NB4 (cell line): Measurements from ENCODE around the gene KCTD7.
"Not testable (repeated sequence)": the region's sequence is repeated elsewhere in the genome, so short reads cannot be mapped to it uniquely, and the experiment has no call there.

Experiments
- DNase-seq: peaks from one replicate; pipeline ENCODE4 v3.0.0; 2010; ENCODE audit warnings: low read depth
- H3K4me3 ChIP-seq: one replicate; pipeline ENCODE4 v1.5.1; 2011; ENCODE audit warnings: mild to moderate bottlenecking, low read depth, low read length, moderate library complexity
- MYC ChIP-seq: IDR thresholded peaks from 2 replicates; pipeline ENCODE4 v1.6.1; 2011; ENCODE audit warnings: low read depth, low read length
- POLR2A ChIP-seq: IDR thresholded peaks from 2 replicates; pipeline ENCODE4 v1.6.1; 2011; ENCODE audit warnings: mild to moderate bottlenecking; ENCODE audit not compliant: insufficient read length; ENCODE audit errors: extremely low read depth
- TF ChIP-seq, protein P1 (sequence below): IDR thresholded peaks from one replicate; pipeline ENCODE4 v1.5.1; 2012; ENCODE audit warnings: low read depth, low read length
- TF ChIP-seq, protein P2 (sequence below): IDR thresholded peaks from 2 replicates; pipeline ENCODE4 v1.6.1; 2011; ENCODE audit warnings: low read depth, low read length

Gene KCTD7

DNA sequence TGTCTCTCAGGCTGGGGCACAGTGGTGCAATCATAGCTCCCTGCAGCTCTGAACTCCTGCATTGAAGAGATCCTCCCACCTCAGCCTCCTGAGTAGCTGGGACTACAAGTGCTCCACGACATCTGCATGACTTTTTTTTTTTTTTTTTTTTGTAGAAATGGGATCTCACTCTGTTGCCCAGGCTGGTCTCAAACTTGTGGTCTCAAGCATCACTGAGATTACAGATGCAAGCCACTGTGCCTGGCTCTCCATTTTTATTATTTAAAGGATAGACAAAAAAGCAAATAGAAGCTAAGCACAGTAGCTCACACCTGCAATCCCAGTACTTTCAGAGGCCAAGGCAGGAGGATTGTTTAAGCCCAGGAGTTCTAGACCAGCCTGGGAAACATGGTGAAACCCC, 13.0 kb upstream of the KCTD7 start:
- H3K4me3 ChIP-seq, result no peak overlapping the region
- TF ChIP-seq, protein P1, sequence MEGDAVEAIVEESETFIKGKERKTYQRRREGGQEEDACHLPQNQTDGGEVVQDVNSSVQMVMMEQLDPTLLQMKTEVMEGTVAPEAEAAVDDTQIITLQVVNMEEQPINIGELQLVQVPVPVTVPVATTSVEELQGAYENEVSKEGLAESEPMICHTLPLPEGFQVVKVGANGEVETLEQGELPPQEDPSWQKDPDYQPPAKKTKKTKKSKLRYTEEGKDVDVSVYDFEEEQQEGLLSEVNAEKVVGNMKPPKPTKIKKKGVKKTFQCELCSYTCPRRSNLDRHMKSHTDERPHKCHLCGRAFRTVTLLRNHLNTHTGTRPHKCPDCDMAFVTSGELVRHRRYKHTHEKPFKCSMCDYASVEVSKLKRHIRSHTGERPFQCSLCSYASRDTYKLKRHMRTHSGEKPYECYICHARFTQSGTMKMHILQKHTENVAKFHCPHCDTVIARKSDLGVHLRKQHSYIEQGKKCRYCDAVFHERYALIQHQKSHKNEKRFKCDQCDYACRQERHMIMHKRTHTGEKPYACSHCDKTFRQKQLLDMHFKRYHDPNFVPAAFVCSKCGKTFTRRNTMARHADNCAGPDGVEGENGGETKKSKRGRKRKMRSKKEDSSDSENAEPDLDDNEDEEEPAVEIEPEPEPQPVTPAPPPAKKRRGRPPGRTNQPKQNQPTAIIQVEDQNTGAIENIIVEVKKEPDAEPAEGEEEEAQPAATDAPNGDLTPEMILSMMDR, result no peak
- TF ChIP-seq MYC, result no peak
- TF ChIP-seq POLR2A, result no peak
- TF ChIP-seq, protein P2, sequence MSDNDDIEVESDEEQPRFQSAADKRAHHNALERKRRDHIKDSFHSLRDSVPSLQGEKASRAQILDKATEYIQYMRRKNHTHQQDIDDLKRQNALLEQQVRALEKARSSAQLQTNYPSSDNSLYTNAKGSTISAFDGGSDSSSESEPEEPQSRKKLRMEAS, result no peak
- DNase-seq, result no peak

DNA sequence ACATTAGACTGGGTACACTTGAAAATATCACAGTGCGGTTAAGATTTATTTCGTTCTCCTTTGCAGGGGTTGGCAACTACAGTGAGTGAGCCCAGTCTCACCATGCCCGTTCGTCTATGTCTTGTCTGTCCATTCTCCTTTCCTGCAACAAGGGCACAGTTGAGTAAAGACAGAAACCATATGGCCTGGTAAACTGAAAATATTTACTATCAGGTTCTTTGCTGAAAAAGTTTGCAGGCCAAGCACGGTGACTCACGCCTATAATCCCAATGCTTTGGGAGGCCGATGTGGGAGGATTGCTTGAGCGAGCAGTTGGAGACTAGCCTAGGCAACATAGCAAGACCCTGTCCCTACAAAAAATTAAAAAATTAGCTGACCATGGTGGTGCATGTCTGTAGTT, 11.4 kb upstream of the KCTD7 start:
- TF ChIP-seq, protein P1, result no peak
- no peak overlapping the region for H3K4me3 ChIP-seq
- DNase-seq, result no peak

DNA sequence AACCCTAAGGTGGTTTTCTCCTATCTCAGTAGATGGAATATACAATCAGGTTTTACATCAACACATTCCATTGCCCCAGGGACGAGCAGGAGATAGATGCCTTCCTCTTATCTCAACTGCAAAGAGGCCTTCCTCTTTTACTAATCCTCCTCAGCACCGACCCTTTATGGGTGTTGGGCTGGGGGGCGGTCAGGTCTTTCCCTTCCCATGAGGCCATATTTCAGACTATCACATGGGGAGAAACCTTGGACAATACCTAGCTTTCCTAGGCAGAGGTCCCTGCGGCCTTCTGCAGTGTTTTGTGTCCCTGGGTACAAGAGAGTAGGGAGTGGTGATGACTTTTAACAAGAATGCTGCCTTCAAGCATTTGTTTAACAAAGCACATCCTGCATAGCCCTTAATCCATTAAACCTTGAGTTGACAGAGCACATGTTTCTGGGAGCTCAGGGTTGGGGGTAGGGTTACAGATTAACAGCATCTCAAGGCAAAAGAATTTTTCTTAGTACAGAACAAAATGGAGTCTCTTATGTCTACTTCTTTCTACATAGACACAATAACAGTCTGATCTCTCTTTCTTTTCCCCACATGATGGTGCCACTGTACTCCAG, 9.2 kb upstream of the KCTD7 start:
- H3K4me3 ChIP-seq, DNase-seq: not testable (repeated sequence)

DNA sequence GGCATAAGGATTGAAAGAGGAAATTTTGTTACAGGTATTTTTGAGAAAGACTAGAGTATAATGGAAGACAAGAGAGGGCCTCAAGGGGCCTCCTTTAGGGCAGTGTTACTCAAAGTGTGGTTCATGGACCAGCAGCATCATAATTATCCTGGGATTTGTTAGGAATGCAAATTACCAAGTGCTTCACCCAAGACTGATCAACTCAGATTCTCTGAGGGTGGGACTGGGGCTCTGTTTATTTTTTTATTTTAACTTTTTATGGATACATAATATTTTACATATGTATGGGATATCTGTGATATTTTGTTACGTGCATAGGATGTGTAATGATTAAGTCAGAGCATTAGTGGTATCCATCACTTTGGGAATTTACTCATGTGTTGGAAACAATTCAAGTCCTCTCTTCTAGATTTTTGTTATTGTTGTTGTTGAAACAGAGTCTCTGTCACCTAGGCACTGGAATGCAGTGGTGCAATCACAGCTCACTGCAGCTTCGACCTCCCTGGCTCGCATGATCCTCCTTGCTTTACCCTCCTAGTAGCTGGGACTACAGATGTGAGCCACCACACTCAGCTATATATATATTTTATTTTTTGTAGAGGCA, 2.2 kb upstream of the KCTD7 start:
- TF ChIP-seq, protein P2, result no peak
- TF ChIP-seq, protein P1, result no peak
- TF ChIP-seq MYC (no peak), POLR2A (no peak)
- DNase-seq, result no peak
- H3K4me3 ChIP-seq, result no peak overlapping the region

DNA sequence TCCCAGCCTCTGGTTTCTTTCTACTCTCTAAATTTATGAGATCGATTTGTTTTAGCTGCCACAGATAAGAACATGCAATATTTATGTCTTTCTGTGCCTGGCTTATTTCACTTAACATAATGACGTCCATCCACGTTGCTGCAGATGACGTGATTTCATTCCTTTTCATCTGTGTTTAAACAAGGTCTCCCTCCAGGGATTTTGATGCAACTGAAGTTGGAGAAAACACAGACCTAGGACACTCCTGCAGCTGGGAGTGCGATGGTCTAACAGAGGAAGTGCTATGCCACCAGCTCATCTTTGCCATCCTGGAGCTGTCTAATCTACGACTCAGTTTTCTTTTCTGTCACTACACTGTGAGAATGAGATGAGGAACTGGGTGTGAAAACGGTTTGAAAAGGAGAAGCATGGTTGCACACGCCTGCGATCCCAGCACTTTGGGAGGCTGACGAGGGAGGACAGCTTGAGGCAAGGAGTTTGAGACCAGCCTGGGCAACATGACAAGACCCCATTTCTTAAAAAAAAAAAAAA, 1.5 kb upstream of the KCTD7 start:
- peak; percentile 82 for DNase-seq
- TF ChIP-seq MYC, result 0 out of 2 replicates have a peak, but pooled peaks have one; percentile 40
- TF ChIP-seq, protein P1, result no peak
- TF ChIP-seq POLR2A, result no peak
- TF ChIP-seq, protein P2, result peak; percentile 70
- no peak overlapping the region for H3K4me3 ChIP-seq

DNA sequence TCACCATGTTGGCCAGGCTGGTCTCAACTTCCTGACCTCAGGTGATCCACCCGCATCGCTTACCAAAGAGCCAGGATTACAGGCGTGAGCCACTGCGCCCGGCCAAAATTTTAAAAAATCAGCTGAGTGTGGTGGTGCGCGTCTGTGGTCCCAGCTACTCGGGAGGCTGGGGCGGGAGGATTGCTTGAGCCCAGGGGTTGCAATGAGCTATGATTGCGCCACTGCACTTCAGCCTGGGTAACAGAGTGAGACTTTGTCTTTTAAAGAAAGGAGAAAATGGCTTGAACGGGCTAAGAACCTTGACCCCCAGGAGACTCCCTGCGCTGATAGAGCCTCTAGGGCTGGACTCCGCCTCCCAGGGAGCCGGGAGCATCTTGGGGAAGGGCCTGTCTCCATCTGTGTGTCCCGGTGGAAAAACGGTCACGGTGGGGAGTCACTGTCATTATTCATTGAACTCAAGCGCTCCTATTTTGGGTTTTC, 760 bp upstream of the KCTD7 start:
- TF ChIP-seq, protein P1, result no peak
- TF ChIP-seq, protein P2, result no peak
- TF ChIP-seq POLR2A (no peak), MYC (no peak)
- peak overlapping the region; percentile 78 for H3K4me3 ChIP-seq
- peak; percentile 69 for DNase-seq
